Karpas-422 (cell line): Measurements from ENCODE around the gene PDE8A. TPM values are rescaled to one million over a fixed set of nuclear protein-coding genes. Genes with fewer than 3 reads are reported as not detected.

Source experiments
- DNase-seq: peaks from one replicate; pipeline ENCODE4 v3.0.0-alpha.2; 2015
- H2AFZ ChIP-seq: fragments of 200-600 bp; sonication (generic); 2 replicates; pipeline ENCODE4 v1.6.1; 2014; ENCODE audit warnings: antibody characterized with exemption, low read length, mixed read lengths
- H3K27ac ChIP-seq: fragments of 200-600 bp; sonication (generic); 2 replicates; pipeline ENCODE4 v1.5.1; 2014; ENCODE audit warnings: mild to moderate bottlenecking, low read length, moderate library complexity
- H3K27me3 ChIP-seq: fragments of 200-600 bp; sonication (generic); 2 replicates; pipeline ENCODE4 v1.6.1; 2014; ENCODE audit warnings: low read length, mixed read lengths
- H3K36me3 ChIP-seq: fragments of 200-600 bp; sonication (generic); 2 replicates; pipeline ENCODE4 v1.6.1; 2014; ENCODE audit warnings: low read length, mixed read lengths; ENCODE audit not compliant: insufficient read depth
- H3K4me1 ChIP-seq: fragments of 200-600 bp; sonication (generic); 2 replicates; pipeline ENCODE4 v1.6.1; 2014; ENCODE audit warnings: mild to moderate bottlenecking, low read length, mixed read lengths
- H3K4me2 ChIP-seq: fragments of 200-600 bp; sonication (generic); 2 replicates; pipeline ENCODE4 v1.6.1; 2014; ENCODE audit warnings: low read length, low read depth, mild to moderate bottlenecking; ENCODE audit not compliant: poor library complexity, severe bottlenecking
- H3K4me3 ChIP-seq: fragments of 200-600 bp; sonication (generic); 2 replicates; pipeline ENCODE4 v1.5.1; 2014; ENCODE audit warnings: mild to moderate bottlenecking, antibody characterized with exemption, low read length, mixed read lengths
- H3K79me2 ChIP-seq: fragments of 200-600 bp; sonication (generic); 2 replicates; pipeline ENCODE4 v1.6.1; 2014; ENCODE audit warnings: mild to moderate bottlenecking, low read length, mixed read lengths
- H3K9ac ChIP-seq: fragments of 200-600 bp; sonication (generic); 2 replicates; pipeline ENCODE4 v1.6.0; 2014; ENCODE audit warnings: low read length
- H3K9me2 ChIP-seq: fragments of 200-600 bp; sonication (generic), shearing (Covaris generic); replicated peaks from 2 replicates; pipeline ENCODE4 v1.6.0; 2014; ENCODE audit warnings: mild to moderate bottlenecking, low read length, moderate library complexity; ENCODE audit not compliant: insufficient read depth
- H3K9me3 ChIP-seq: fragments of 300-700, 200-600 bp; sonication (generic); 2 replicates; pipeline ENCODE4 v1.6.1; 2014; ENCODE audit warnings: low read length, mixed read lengths
- H4K20me1 ChIP-seq: fragments of 200-600 bp; sonication (generic); 2 replicates; pipeline ENCODE4 v1.6.1; 2014; ENCODE audit warnings: mild to moderate bottlenecking, antibody characterized with exemption, low read length, low read depth; ENCODE audit not compliant: insufficient read depth
- total RNA-seq: library from RNA; depleted of rRNA; stranded (reverse); fragments of >200 nt; shearing (Covaris generic); gene quantifications from 2 replicates; pipeline ENCODE4 v1.2.3, GENCODE V29; 2014; ENCODE audit warnings: low replicate concordance

The PDE8A gene
- total RNA-seq, 1 experiment from 2014 or later = 3.4 TPM

- Histone ChIP-seq H3K36me3 (no peaks in the 10 kb centered on the region), H3K9ac (no peak overlapping the region), H3K79me2 (no peaks in the 10 kb centered on the region), H2AFZ (no peak overlapping the region), H3K9me3 (no peaks in the 10 kb centered on the region), H3K9me2 (no peaks in the 10 kb centered on the region), H3K27ac (no peak overlapping the region), H3K27me3 (no peaks in the 10 kb centered on the region), H3K4me1 (no peaks in the 10 kb centered on the region), H3K4me2 (no peak overlapping the region), H4K20me1 (no peaks in the 10 kb centered on the region), H3K4me3 (no peak overlapping the region)
- DNase-seq = no peak
Observed at GRCh38 chr15:85086855-85087254, 105.2 kb downstream of the PDE8A start.

DNA sequence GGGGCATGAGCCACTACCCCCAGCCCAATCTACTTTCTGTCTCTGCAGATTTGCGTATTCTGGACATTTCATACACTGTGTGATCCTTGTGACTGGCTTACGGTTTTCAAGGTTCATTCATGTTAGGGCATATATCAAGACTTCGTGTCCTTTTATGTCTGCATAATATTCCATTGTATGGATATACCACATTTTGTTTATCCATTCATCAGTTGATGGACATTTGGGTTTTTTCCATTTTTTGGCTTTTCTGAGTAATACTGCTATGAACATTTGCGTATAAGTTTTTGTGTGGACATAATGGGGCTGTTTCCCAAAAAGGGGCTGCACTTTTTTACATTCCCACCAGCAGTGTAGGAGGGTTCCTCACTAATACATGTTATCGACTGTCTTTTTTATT, 106.6 kb downstream of the PDE8A start:
- Histone ChIP-seq H3K36me3 (no peaks in the 10 kb centered on the region), H2AFZ (no peak overlapping the region), H3K27me3 (no peaks in the 10 kb centered on the region), H3K4me1 (no peaks in the 10 kb centered on the region), H3K4me2 (no peak overlapping the region), H3K79me2 (no peaks in the 10 kb centered on the region), H3K9me2 (no peaks in the 10 kb centered on the region), H3K9me3 (no peaks in the 10 kb centered on the region), H3K4me3 (no peak overlapping the region), H3K27ac (no peak overlapping the region), H3K9ac (no peak overlapping the region), H4K20me1 (no peaks in the 10 kb centered on the region)
- DNase-seq = no peak

GRCh38 chr15:85089929-85090597, 108.4 kb downstream of the PDE8A start:
- no peaks in the 10 kb centered on the region for H3K4me1 ChIP-seq
- H4K20me1 ChIP-seq = no peaks in the 10 kb centered on the region
- no peak overlapping the region for H2AFZ ChIP-seq
- no peaks in the 10 kb centered on the region for H3K36me3 ChIP-seq
- no peak overlapping the region for H3K27ac ChIP-seq
- no peaks in the 10 kb centered on the region for H3K9me2 ChIP-seq
- H3K9ac ChIP-seq = no peak overlapping the region
- DNase-seq = no peak
- no peak overlapping the region for H3K4me3 ChIP-seq
- no peak overlapping the region for H3K4me2 ChIP-seq
- H3K9me3 ChIP-seq = no peaks in the 10 kb centered on the region
- H3K79me2 ChIP-seq = no peaks in the 10 kb centered on the region
- no peaks in the 10 kb centered on the region for H3K27me3 ChIP-seq

GRCh38 chr15:85091990-85092389, 110.3 kb downstream of the PDE8A start:
- DNase-seq = no peak
- Histone ChIP-seq H3K4me2 (no peak overlapping the region), H4K20me1 (no peaks in the 10 kb centered on the region), H2AFZ (no peak overlapping the region), H3K9me3 (no peaks in the 10 kb centered on the region), H3K36me3 (no peaks in the 10 kb centered on the region), H3K27me3 (no peaks in the 10 kb centered on the region), H3K9ac (no peak overlapping the region), H3K4me1 (no peaks in the 10 kb centered on the region), H3K79me2 (no peaks in the 10 kb centered on the region), H3K9me2 (no peaks in the 10 kb centered on the region), H3K27ac (no peak overlapping the region), H3K4me3 (no peak overlapping the region)

GRCh38 chr15:85094685-85095084, 113.0 kb downstream of the PDE8A start:
- DNase-seq = no peak

GRCh38 chr15:85095566-85095965, 113.9 kb downstream of the PDE8A start:
- H3K79me2 ChIP-seq = no peaks in the 10 kb centered on the region
- no peaks in the 10 kb centered on the region for H3K27me3 ChIP-seq
- no peaks in the 10 kb centered on the region for H3K4me1 ChIP-seq
- H3K9me3 ChIP-seq = no peaks in the 10 kb centered on the region
- H3K9ac ChIP-seq = no peak overlapping the region
- no peak overlapping the region for H3K4me2 ChIP-seq
- no peak overlapping the region for H3K4me3 ChIP-seq
- H2AFZ ChIP-seq = no peak overlapping the region
- no peak for DNase-seq
- H4K20me1 ChIP-seq = no peaks in the 10 kb centered on the region
- no peaks in the 10 kb centered on the region for H3K9me2 ChIP-seq
- no peaks in the 10 kb centered on the region for H3K36me3 ChIP-seq
- no peak overlapping the region for H3K27ac ChIP-seq

More at GRCh38 chr15:85094685-85095084, 113.0 kb downstream of the PDE8A start:
- H2AFZ ChIP-seq = no peak overlapping the region
- H3K79me2 ChIP-seq = no peaks in the 10 kb centered on the region
- no peak overlapping the region for H3K9ac ChIP-seq
- no peaks in the 10 kb centered on the region for H3K4me1 ChIP-seq
- no peaks in the 10 kb centered on the region for H3K9me3 ChIP-seq
- no peaks in the 10 kb centered on the region for H3K9me2 ChIP-seq
- H3K4me3 ChIP-seq = no peak overlapping the region
- no peaks in the 10 kb centered on the region for H3K36me3 ChIP-seq
- no peaks in the 10 kb centered on the region for H3K27me3 ChIP-seq
- no peak overlapping the region for H3K27ac ChIP-seq
- no peaks in the 10 kb centered on the region for H4K20me1 ChIP-seq
- no peak overlapping the region for H3K4me2 ChIP-seq

- H3K4me3 ChIP-seq = no peak overlapping the region
- H3K9me3 ChIP-seq = no peaks in the 10 kb centered on the region
- no peaks in the 10 kb centered on the region for H4K20me1 ChIP-seq
- H3K79me2 ChIP-seq = no peaks in the 10 kb centered on the region
- no peaks in the 10 kb centered on the region for H3K36me3 ChIP-seq
- H3K27ac ChIP-seq = no peak overlapping the region
- no peak overlapping the region for H3K9ac ChIP-seq
- H3K4me1 ChIP-seq = no peaks in the 10 kb centered on the region
- H3K9me2 ChIP-seq = no peaks in the 10 kb centered on the region
- H3K27me3 ChIP-seq = no peaks in the 10 kb centered on the region
- no peak for DNase-seq
- no peak overlapping the region for H3K4me2 ChIP-seq
- H2AFZ ChIP-seq = no peak overlapping the region
Observed at GRCh38 chr15:85097250-85097649, 115.6 kb downstream of the PDE8A start.

GRCh38 chr15:85097725-85098124, 116.1 kb downstream of the PDE8A start:
- Histone ChIP-seq H3K27me3 (no peaks in the 10 kb centered on the region), H3K36me3 (no peaks in the 10 kb centered on the region), H3K4me2 (no peak overlapping the region), H2AFZ (no peak overlapping the region), H3K9me3 (no peaks in the 10 kb centered on the region), H3K27ac (no peak overlapping the region), H3K79me2 (no peaks in the 10 kb centered on the region), H4K20me1 (no peaks in the 10 kb centered on the region), H3K9ac (no peak overlapping the region), H3K9me2 (no peaks in the 10 kb centered on the region), H3K4me3 (no peak overlapping the region), H3K4me1 (no peaks in the 10 kb centered on the region)
- no peak for DNase-seq
